ENCODE results near the gene THPO.
A peak's percentile ranks its signal among the peaks of the same experiment; 100 is the strongest.

THPO gene

DNA sequence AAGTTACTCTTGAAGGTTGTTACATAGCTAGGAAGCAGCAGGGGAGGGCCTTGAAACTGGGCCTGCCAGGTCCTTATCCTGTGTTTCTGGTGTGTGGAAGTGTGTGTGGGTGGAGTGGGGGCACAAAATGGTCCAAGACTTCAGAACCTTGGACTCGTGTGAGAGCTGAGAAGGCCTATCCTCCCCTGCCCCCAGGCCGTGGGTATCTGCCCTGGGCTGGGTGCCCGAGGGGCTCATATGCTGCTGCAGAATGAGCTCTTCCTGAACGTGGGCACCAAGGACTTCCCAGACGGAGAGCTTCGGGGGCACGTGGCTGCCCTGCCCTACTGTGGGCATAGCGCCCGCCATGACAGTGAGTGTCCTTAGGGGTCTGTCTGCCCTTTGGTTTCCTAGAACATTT lies 6.3 kb upstream of the THPO start:
- DNase-seq = no peak

DNA sequence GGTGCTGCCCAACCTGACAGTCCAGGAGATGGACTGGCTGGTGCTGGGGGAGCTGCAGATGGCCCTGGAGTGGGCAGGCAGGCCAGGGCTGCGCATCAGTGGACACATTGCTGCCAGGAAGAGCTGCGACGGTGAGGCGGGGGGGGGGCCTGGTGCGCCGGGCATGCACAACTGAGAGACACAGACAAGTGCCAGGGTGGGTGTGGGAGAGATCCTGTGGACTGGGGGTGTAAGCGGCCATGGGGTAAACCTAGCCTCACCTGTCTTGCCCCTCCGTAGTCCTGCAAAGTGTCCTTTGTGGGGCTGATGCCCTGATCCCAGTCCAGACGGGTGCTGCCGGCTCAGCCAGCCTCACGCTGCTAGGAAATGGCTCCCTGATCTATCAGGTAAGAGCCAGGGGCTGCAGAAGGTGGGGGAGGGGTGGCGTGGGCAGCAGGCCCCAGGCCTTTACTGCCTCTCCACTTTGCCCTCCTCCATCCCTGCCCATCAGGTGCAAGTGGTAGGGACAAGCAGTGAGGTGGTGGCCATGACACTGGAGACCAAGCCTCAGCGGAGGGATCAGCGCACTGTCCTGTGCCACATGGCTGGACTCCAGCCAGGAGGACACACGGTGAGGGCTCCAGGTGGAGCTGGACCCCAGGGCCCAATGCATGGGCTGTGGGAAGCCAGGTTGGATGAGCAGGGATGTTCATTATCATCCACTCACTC lies 5.2 kb upstream of the THPO start:
- no peak for DNase-seq

- DNase-seq = no peak
Observed at GRCh38 chr3:184382326-184383032, 4.5 kb upstream of the THPO start.

GRCh38 chr3:184381261-184382224 lies 3.5 kb upstream of the THPO start:
- DNase-seq = no peak

DNA sequence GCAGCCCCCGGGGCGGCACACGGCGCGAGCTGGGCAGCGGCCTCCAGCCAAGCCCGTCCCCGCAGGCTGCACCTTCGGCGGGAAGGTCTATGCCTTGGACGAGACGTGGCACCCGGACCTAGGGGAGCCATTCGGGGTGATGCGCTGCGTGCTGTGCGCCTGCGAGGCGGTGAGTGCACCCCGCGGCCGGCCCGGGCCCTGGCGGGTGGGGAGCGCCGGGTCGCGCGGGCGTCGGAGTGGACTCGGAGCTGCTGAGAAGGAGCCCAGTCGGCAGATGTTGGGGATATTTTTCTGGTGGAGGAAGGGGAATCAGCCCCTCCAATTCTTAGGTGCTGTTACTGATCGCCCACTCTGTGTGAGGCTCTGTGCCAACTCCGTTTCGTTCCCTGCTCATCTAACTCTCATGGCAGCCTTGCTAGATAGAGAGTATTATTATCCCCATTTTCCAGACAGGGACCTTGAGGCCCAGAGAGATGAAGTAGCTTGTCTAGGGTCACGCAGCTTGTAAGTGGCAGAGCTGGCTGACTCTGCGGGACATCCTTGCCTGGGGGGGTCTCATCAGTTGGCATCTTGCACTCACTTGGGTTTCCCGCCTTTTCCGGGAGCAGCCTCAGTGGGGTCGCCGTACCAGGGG lies 2.7 kb upstream of the THPO start:
- no peak for DNase-seq

GRCh38 chr3:184380185-184380626 lies 2.2 kb upstream of the THPO start:
- no peak for DNase-seq

GRCh38 chr3:184379358-184380184 lies 1.6 kb upstream of the THPO start, which contains the start of gene CHRD:
CHRD (plus strand) TSS chr3:184380054; CDS start chr3:184380319, 265 bp downstream.
- no peak for DNase-seq

GRCh38 chr3:184378651-184379357 lies 797 bp upstream of the THPO start:
- DNase-seq = no peak

- no peak for DNase-seq
Observed at GRCh38 chr3:184377374-184377773, 633 bp downstream of the THPO start.

DNA sequence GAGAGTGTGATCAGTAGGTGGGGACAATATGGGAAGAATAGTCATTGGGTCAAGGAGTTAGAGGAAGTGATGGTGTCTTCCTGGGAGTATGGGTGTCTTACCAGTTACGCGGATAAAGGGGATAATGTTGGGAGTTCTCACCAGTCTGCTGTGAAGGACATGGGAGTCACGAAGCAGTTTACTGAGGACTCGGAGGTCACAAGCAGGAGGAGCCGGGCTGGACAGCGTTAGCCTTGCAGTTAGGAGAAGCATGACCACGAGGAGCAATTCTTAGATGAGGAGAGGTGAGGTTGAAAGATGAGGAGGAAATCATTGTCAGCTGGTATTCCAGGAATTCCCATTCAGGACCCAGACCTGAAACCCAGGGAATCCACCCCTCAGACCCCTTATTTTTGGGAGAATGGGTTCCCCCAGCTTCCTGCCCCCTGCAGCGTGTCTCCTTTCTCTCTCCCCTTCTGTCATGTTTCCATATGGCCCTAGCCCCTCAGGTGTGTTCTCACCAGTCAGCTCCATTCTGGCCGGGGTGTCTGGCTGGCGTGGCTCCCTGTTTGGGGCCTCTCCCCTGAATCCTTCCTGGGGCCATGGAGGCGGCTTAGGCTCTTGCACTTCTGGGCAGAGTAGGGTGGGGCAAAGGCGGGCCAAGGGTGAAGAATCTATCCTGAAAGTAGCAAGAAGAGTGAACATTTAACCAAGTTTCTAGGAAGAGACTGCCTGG lies 2.1 kb downstream of the THPO start:
- DNase-seq = no peak

DNA sequence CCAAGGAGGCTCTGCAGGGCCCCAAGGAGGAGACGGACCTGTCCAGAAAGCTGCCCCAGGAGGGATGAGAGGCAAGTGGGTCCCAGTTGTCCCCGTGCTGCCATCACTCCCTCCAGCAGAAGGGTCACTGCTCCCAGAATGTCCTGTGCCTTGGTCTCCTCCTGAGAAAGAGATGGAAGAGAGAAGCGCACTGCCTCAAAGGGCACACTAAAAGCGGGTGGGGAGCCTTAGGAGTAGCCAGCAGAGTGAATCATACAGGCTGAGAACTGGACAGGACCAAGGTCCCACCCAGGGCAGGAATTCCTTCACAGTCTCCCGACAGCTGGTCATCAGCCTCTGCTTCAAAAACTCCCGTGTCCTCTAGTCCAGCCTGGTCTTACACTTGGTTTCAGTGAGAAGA lies 4.6 kb downstream of the THPO start:
- no peak for DNase-seq

DNA sequence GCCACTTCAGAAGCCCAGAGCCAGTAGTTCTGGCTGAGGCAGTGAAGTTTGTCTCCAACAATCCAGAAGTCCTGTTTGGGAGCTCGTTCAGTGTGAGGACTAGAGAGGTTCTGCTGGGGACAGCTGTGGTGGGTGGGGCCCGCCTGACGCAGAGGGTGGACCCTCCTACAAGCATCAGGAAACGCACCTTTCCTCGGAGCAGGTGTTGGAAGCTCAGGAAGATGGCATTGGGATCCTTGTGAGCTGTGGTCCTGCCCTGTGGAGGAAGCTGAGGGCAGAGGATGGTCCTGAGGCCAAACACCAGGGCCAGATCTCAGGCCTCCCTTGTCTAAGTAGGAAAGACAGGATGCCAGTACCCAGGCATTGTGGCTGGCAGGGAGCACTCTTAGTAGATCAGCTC lies 5.1 kb downstream of the THPO start:
- no peak for DNase-seq

DNA sequence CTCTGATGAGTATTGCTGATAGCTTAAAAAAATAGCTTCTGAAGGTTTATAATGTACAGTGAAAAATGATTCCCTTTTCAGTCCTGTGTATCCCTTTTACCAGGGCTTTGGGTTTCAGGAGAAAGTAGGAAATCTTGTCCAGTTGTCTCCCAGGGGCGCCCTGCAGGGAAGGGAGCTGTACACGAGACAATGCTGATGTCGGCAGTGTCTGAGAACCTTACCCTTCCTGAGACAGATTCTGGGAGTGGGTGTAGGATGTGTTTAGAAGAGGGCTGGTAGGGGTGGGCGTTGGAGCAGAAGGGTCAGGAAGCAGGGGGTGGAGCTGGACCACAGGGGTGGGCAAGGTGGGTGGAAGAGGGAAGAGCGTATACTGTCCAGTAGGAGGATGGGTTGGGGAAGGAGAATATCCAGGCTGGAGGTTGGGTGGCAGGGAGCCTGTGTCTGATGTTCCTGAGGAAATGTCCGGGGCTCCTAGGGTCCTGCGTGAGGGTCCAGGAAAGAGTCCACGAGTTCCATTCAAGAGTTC lies 5.6 kb downstream of the THPO start:
- no peak for DNase-seq

- peak; percentile 62 for DNase-seq
Observed at GRCh38 chr3:184371570-184372018, 6.4 kb downstream of the THPO start.

DNA sequence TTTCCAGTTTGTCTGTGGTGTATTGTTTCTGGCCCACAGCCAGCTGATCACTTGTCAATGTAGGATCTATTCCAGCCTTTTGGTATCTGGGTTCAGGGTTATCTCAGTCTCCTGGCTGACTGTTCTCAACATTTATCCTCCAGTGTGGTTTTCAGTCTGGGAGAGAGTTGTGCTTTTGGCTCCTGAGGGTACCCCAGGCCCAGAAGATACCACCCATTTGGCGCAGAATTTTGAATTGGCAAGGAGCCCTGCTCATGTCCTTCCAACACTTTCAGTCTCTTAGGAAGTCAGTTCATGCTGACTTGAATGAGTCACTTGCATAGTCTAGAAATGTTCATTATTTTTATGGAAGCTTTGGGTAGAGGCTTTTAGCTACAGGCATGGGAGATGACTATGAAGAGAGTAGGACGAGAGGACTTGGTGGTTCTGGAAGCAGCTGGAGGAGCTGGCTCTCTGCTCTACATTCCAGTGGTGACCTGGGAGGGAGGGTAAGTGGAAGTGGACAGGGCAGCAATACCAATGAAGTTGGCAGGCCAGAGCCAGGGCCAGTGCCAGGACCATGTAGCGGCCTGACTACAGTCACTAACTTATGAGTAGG lies 9.3 kb downstream of the THPO start:
- no peak for DNase-seq

DNA sequence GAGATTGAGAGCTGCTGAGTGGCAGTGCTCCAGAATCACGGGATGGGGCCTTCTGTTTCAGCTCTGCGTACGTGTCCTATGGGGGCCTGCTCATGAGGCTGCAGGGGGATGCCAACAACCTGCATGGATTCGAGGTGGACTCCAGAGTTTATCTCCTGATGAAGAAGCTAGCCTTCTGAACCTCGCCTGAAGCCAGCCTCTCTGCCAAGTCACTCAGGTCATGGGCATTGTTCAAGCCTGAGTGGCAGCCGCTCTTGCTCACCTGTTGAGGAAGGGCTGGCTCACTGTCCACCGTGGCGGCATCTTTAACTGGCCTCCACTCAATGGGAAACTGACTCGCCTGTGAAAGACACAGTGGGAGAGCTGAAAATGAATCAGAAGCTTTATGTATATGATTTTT lies 9.9 kb downstream of the THPO start:
- DNase-seq = no peak

GRCh38 chr3:184366619-184367289 lies 11.3 kb downstream of the THPO start:
- no peak for DNase-seq

GRCh38 chr3:184362668-184363546 lies 15.1 kb downstream of the THPO start:
- DNase-seq = peak; percentile 96
